Measurements from ENCODE around the gene SNRNP200.

The SNRNP200 gene

GRCh38 chr2:96254571-96254970, 50.8 kb downstream of the SNRNP200 start:
- Histone ChIP-seq H3K9ac (ENCODE audit: low read depth in 1 of 2, low read length in 2 of 2) (no peak overlapping the region), H3K4me1 (ENCODE audit: control insufficient read depth in 1 of 2, insufficient read depth in 2 of 2, low read length in 2 of 2) (peaks cover 37 to 39% of the 10 kb centered on the region in 2 donors), H3K9me3 (ENCODE audit: control insufficient read depth in 1 of 2, low read length in 2 of 2) (no peaks in the 10 kb centered on the region), H3K27me3 (ENCODE audit: control insufficient read depth in 1 of 2, insufficient read depth in 2 of 2, low read length in 2 of 2) (no peaks in the 10 kb centered on the region), H3K36me3 (ENCODE audit: control insufficient read depth in 1 of 2, insufficient read depth in 2 of 2, low read length in 2 of 2) (peaks cover 31 to 64% of the 10 kb centered on the region in 2 donors), H3K4me3 (ENCODE audit: low read depth in 1 of 2, low read length in 2 of 2) (no peak overlapping the region), H3K27ac (ENCODE audit: low read depth, low read length) (no peak overlapping the region)

DNA sequence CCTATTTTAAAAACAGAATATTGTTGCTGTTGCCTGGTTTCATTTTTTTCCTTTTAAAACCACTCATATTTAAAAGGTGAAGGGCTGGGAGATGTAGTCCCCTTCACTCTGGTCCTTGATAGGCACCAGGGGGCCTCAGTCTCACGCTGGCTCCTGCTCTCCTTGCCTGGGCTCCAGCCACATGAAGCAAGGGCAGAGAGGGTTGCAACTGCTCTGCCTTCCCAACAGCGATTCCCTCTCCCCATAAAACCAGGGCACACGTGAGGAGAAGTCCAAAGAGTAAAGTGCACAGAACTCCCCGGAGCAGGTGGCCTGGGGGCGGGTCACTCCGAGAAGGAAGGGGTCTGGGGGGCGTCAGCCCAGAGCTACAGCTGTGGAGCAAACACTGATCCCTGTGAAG, 52.3 kb downstream of the SNRNP200 start:
- H3K27ac ChIP-seq (ENCODE audit: low read depth, low read length), result no peak overlapping the region
- peaks cover 31 to 52% of the 10 kb centered on the region in 2 donors for H3K36me3 ChIP-seq (ENCODE audit: control insufficient read depth in 1 of 2, insufficient read depth in 2 of 2, low read length in 2 of 2)
- H3K9me3 ChIP-seq (ENCODE audit: control insufficient read depth in 1 of 2, low read length in 2 of 2), result no peaks in the 10 kb centered on the region
- no peaks in the 10 kb centered on the region for H3K27me3 ChIP-seq (ENCODE audit: control insufficient read depth in 1 of 2, insufficient read depth in 2 of 2, low read length in 2 of 2)
- H3K4me1 ChIP-seq (ENCODE audit: control insufficient read depth in 1 of 2, insufficient read depth in 2 of 2, low read length in 2 of 2), result peaks cover 22 to 24% of the 10 kb centered on the region in 2 donors
- no peak overlapping the region for H3K9ac ChIP-seq (ENCODE audit: low read depth in 1 of 2, low read length in 2 of 2)
- no peak overlapping the region for H3K4me3 ChIP-seq (ENCODE audit: low read depth in 1 of 2, low read length in 2 of 2)

GRCh38 chr2:96252526-96252925, 52.8 kb downstream of the SNRNP200 start:
- Histone ChIP-seq H3K27me3 (ENCODE audit: control insufficient read depth in 1 of 2, insufficient read depth in 2 of 2, low read length in 2 of 2) (no peaks in the 10 kb centered on the region), H3K4me1 (ENCODE audit: control insufficient read depth in 1 of 2, insufficient read depth in 2 of 2, low read length in 2 of 2) (peaks cover 19 to 23% of the 10 kb centered on the region in 2 donors), H3K36me3 (ENCODE audit: control insufficient read depth in 1 of 2, insufficient read depth in 2 of 2, low read length in 2 of 2) (peaks cover 31 to 52% of the 10 kb centered on the region in 2 donors), H3K9ac (ENCODE audit: low read depth in 1 of 2, low read length in 2 of 2) (peak overlapping the region in 1 of 2 donors; percentile 7), H3K4me3 (ENCODE audit: low read depth in 1 of 2, low read length in 2 of 2) (no peak overlapping the region), H3K9me3 (ENCODE audit: control insufficient read depth in 1 of 2, low read length in 2 of 2) (no peaks in the 10 kb centered on the region), H3K27ac (ENCODE audit: low read depth, low read length) (no peak overlapping the region)

- no peaks in the 10 kb centered on the region for H3K9me3 ChIP-seq (ENCODE audit: control insufficient read depth in 1 of 2, low read length in 2 of 2)
- no peaks in the 10 kb centered on the region for H3K27me3 ChIP-seq (ENCODE audit: control insufficient read depth in 1 of 2, insufficient read depth in 2 of 2, low read length in 2 of 2)
- peaks cover 31 to 51% of the 10 kb centered on the region in 2 donors for H3K36me3 ChIP-seq (ENCODE audit: control insufficient read depth in 1 of 2, insufficient read depth in 2 of 2, low read length in 2 of 2)
- H3K27ac ChIP-seq (ENCODE audit: low read depth, low read length), result no peak overlapping the region
- no peak overlapping the region for H3K9ac ChIP-seq (ENCODE audit: low read depth in 1 of 2, low read length in 2 of 2)
- peaks cover 19 to 23% of the 10 kb centered on the region in 2 donors for H3K4me1 ChIP-seq (ENCODE audit: control insufficient read depth in 1 of 2, insufficient read depth in 2 of 2, low read length in 2 of 2)
- no peak overlapping the region for H3K4me3 ChIP-seq (ENCODE audit: low read depth in 1 of 2, low read length in 2 of 2)
These were observed 53.5 kb downstream of the SNRNP200 start for GRCh38 chr2:96251721-96252292.

- H3K9ac ChIP-seq (ENCODE audit: low read depth in 1 of 2, low read length in 2 of 2), result no peak overlapping the region
- no peaks in the 10 kb centered on the region for H3K9me3 ChIP-seq (ENCODE audit: control insufficient read depth in 1 of 2, low read length in 2 of 2)
- peaks cover 19 to 23% of the 10 kb centered on the region in 2 donors for H3K4me1 ChIP-seq (ENCODE audit: control insufficient read depth in 1 of 2, insufficient read depth in 2 of 2, low read length in 2 of 2)
- H3K27me3 ChIP-seq (ENCODE audit: control insufficient read depth in 1 of 2, insufficient read depth in 2 of 2, low read length in 2 of 2), result no peaks in the 10 kb centered on the region
- no peak overlapping the region for H3K4me3 ChIP-seq (ENCODE audit: low read depth in 1 of 2, low read length in 2 of 2)
- H3K36me3 ChIP-seq (ENCODE audit: control insufficient read depth in 1 of 2, insufficient read depth in 2 of 2, low read length in 2 of 2), result peaks cover 29 to 43% of the 10 kb centered on the region in 2 donors
- no peak overlapping the region for H3K27ac ChIP-seq (ENCODE audit: low read depth, low read length)
These were observed 55.2 kb downstream of the SNRNP200 start for GRCh38 chr2:96250188-96250587.

DNA sequence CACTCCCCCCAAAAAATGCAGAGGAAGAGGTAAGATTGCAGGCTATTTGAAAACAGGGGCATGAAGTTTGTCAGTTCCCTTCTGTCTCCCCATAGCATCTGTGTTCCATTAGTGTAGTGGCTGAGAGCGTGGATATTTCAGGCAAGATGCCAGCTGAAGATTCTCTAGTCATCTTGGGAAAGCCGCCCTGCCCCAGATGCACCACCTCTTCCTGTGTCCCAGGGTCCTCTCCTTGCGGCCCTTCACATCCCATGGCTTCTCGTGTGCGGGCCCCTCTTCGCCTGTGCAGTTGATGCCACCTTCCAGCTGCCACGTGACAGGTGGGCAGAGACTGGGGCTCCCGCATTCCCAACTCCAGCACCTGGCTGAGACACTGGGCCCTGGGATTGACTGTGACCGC, 55.7 kb downstream of the SNRNP200 start:
- H3K4me1 ChIP-seq (ENCODE audit: control insufficient read depth in 1 of 2, insufficient read depth in 2 of 2, low read length in 2 of 2), result peaks cover 19 to 23% of the 10 kb centered on the region in 2 donors
- no peak overlapping the region for H3K27ac ChIP-seq (ENCODE audit: low read depth, low read length)

DNA sequence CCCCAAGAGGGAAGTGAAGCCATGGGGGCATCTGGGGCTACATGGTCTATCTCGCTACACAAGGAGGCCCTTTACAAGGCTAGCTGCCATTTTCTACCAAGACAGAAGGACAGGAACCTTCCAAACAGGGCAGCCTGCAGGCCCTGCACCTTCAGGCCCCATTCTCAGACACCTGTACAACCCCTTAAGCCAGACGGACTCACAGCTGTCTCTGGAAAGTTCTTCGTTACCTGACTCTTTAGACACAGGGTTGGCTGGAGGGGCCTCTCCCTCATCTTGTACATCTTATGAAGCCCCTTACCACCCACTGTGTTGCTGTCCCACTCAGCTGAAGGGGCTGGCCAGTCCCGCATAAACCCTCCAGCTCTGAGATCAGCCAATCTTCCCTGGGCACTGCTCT, 56.7 kb downstream of the SNRNP200 start:
- no peaks in the 10 kb centered on the region for H3K27me3 ChIP-seq (ENCODE audit: control insufficient read depth in 1 of 2, insufficient read depth in 2 of 2, low read length in 2 of 2)

More for the DNA sequence above, 55.7 kb downstream of the SNRNP200 start:
- Histone ChIP-seq H3K9ac (ENCODE audit: low read depth in 1 of 2, low read length in 2 of 2) (no peak overlapping the region), H3K9me3 (ENCODE audit: control insufficient read depth in 1 of 2, low read length in 2 of 2) (no peaks in the 10 kb centered on the region), H3K27me3 (ENCODE audit: control insufficient read depth in 1 of 2, insufficient read depth in 2 of 2, low read length in 2 of 2) (no peaks in the 10 kb centered on the region), H3K4me3 (ENCODE audit: low read depth in 1 of 2, low read length in 2 of 2) (no peak overlapping the region), H3K36me3 (ENCODE audit: control insufficient read depth in 1 of 2, insufficient read depth in 2 of 2, low read length in 2 of 2) (peaks cover 24 to 38% of the 10 kb centered on the region in 2 donors)

DNA sequence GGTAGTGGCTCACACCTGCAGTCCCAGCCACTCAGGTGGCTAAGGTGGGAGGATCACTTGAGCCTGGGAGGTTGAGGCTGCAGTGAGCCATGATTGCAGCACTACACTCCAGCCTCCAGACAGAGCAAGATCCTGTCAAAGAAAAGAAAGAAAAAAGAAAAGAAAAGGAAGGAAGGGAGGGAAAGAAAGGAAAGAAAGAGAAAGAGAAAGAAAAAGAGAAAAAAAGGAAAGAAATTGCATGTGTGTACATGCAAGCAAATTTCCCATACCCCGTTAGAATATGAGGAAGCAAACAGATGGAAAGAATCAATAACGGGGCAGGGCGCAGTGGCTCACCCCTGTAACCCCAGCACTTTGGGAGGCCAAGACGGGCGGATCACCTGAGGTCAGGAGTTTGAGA, 57.5 kb downstream of the SNRNP200 start:
- Histone ChIP-seq H3K9ac (ENCODE audit: low read depth in 1 of 2, low read length in 2 of 2) (no peak overlapping the region), H3K27ac (ENCODE audit: low read depth, low read length) (no peak overlapping the region), H3K36me3 (ENCODE audit: control insufficient read depth in 1 of 2, insufficient read depth in 2 of 2, low read length in 2 of 2) (peaks cover 19 to 20% of the 10 kb centered on the region in 2 donors), H3K9me3 (ENCODE audit: control insufficient read depth in 1 of 2, low read length in 2 of 2) (no peaks in the 10 kb centered on the region), H3K27me3 (ENCODE audit: control insufficient read depth in 1 of 2, insufficient read depth in 2 of 2, low read length in 2 of 2) (no peaks in the 10 kb centered on the region), H3K4me3 (ENCODE audit: low read depth in 1 of 2, low read length in 2 of 2) (no peak overlapping the region), H3K4me1 (ENCODE audit: control insufficient read depth in 1 of 2, insufficient read depth in 2 of 2, low read length in 2 of 2) (peaks cover 11% of the 10 kb centered on the region in 2 donors)

More for the DNA sequence above, 56.7 kb downstream of the SNRNP200 start:
- Histone ChIP-seq H3K27ac (ENCODE audit: low read depth, low read length) (no peak overlapping the region), H3K9ac (ENCODE audit: low read depth in 1 of 2, low read length in 2 of 2) (no peak overlapping the region), H3K4me3 (ENCODE audit: low read depth in 1 of 2, low read length in 2 of 2) (no peak overlapping the region), H3K9me3 (ENCODE audit: control insufficient read depth in 1 of 2, low read length in 2 of 2) (no peaks in the 10 kb centered on the region), H3K36me3 (ENCODE audit: control insufficient read depth in 1 of 2, insufficient read depth in 2 of 2, low read length in 2 of 2) (peaks cover 19 to 28% of the 10 kb centered on the region in 2 donors), H3K4me1 (ENCODE audit: control insufficient read depth in 1 of 2, insufficient read depth in 2 of 2, low read length in 2 of 2) (peaks cover 17 to 18% of the 10 kb centered on the region in 2 donors)

DNA sequence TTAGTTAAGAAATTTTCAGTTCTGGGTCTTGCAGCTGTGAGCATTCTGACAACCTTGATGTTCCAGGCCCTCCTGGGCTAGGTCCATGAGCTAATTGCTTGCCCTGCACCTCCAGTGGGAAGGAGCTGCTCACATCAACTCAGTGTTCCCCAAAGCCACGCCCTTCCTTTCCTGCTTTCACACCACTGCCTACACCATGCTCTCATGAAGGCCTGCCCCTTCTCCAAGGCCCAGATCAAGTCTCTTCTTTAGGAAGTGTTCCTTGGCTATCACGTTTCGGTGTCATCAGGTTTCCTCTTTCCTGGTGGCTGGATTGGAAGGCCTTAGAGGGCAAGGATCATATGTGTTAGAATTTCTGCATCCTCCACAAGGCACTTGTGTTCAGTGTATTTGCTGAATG, 58.3 kb downstream of the SNRNP200 start:
- H3K27me3 ChIP-seq (ENCODE audit: control insufficient read depth in 1 of 2, insufficient read depth in 2 of 2, low read length in 2 of 2), result no peaks in the 10 kb centered on the region
- H3K4me1 ChIP-seq (ENCODE audit: control insufficient read depth in 1 of 2, insufficient read depth in 2 of 2, low read length in 2 of 2), result peaks cover 4 to 8% of the 10 kb centered on the region in 2 donors
- peaks cover 11 to 12% of the 10 kb centered on the region in 2 donors for H3K36me3 ChIP-seq (ENCODE audit: control insufficient read depth in 1 of 2, insufficient read depth in 2 of 2, low read length in 2 of 2)
- no peak overlapping the region for H3K27ac ChIP-seq (ENCODE audit: low read depth, low read length)
- H3K9me3 ChIP-seq (ENCODE audit: control insufficient read depth in 1 of 2, low read length in 2 of 2), result no peaks in the 10 kb centered on the region
- H3K9ac ChIP-seq (ENCODE audit: low read depth in 1 of 2, low read length in 2 of 2), result no peak overlapping the region
- no peak overlapping the region for H3K4me3 ChIP-seq (ENCODE audit: low read depth in 1 of 2, low read length in 2 of 2)

DNA sequence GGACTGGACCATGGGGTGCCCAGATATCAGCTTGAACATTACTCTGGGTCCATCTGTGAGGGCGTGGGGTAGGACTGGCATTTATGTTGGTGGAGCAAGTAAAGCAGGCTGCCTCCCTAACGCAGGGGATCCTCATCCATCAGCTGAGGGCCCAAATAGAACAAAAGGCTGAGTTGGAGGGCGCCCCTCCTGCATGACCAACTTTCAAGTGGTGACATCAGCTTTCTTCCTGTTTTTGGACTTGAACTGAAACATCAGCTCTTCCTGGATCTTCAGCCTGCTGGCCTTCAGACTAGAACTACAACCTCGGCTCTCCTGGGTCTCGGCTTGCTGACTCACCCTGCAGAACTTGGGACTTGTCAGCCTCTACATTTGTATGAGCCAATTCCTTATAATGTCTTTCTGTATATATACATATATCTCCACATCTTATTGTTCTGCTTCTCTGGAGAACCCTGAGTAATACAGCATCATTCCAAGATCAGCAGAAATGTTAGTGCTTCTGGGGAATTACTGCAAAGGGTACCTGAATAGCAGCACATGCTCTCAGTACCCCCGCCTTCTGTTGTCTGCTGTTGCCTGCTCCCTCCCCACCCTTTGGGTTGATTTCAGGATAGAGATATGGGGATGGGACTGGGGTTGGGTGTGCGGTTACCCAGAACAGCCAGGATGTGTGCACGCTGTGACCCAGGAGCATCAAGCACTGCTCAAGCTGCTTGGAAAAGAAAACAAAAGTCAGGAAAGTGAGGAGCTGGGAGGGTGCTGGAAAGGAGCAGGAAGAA, 59.5 kb downstream of the SNRNP200 start:
- Histone ChIP-seq H3K9ac (ENCODE audit: low read depth in 1 of 2, low read length in 2 of 2) (no peak overlapping the region), H3K27me3 (ENCODE audit: control insufficient read depth in 1 of 2, insufficient read depth in 2 of 2, low read length in 2 of 2) (no peaks in the 10 kb centered on the region), H3K4me1 (ENCODE audit: control insufficient read depth in 1 of 2, insufficient read depth in 2 of 2, low read length in 2 of 2) (peaks cover 7 to 17% of the 10 kb centered on the region in 2 donors), H3K27ac (ENCODE audit: low read depth, low read length) (no peak overlapping the region), H3K9me3 (ENCODE audit: control insufficient read depth in 1 of 2, low read length in 2 of 2) (no peaks in the 10 kb centered on the region), H3K36me3 (ENCODE audit: control insufficient read depth in 1 of 2, insufficient read depth in 2 of 2, low read length in 2 of 2) (peaks cover 8% of the 10 kb centered on the region in 2 donors), H3K4me3 (ENCODE audit: low read depth in 1 of 2, low read length in 2 of 2) (no peak overlapping the region)
